AG04449 (cell line): ENCODE measurements around the gene MMRN2.
"Not testable (repeated sequence)": the region's sequence is repeated elsewhere in the genome, so short reads cannot be mapped to it uniquely, and the experiment has no call there.

Source experiments
- CTCF ChIA-PET: fragments of 350-600 bp; formaldehyde crosslinking; extraction: SDS; loops from one replicate; lab custom pipeline; 2021; ENCODE audit warnings: antibody characterized with exemption; lab: Yijun Ruan, JAX
- POLR2A ChIA-PET: fragments of 400-600, 350-600 bp; formaldehyde crosslinking; extraction: SDS; loops from one replicate; lab custom pipeline; 2020; ENCODE audit warnings: antibody characterized with exemption, inconsistent platforms; lab: Yijun Ruan, JAX
- DNase-seq: peaks from one replicate; pipeline ENCODE4 v3.0.0-alpha.2; 2010; ENCODE audit warnings: low read depth, low spot score
- H3K4me3 ChIP-seq: 2 replicates; pipeline ENCODE4 v1.5.1; 2011; ENCODE audit warnings: low read depth, mild to moderate bottlenecking, control low read depth, low read length
- CTCF ChIP-seq: IDR thresholded peaks from one replicate; pipeline ENCODE4 v1.5.1; 2011; ENCODE audit warnings: mild to moderate bottlenecking, moderate library complexity, low read length, control low read depth, inconsistent platforms; ENCODE audit not compliant: insufficient read depth; ENCODE audit errors: missing control alignments

MMRN2 gene

GRCh38 chr10:86943316-86944030 is 13.9 kb downstream of the MMRN2 start:
- DNase-seq = no peak
- CTCF ChIA-PET = interaction anchor here (0.8 to 17.4 kb wide), 10 partner anchors 12 to 543 kb away, joined by 3 to 171 read pairs (median 5); partner anchors contain the start of genes ADIRF, MMRN2 and SNCG
- POLR2A ChIA-PET = no interaction called here
- H3K4me3 ChIP-seq = no peak overlapping the region
- no peak for TF ChIP-seq CTCF

GRCh38 chr10:86942441-86943315 is 14.7 kb downstream of the MMRN2 start:
- ChIA-PET POLR2A (no interaction called here), CTCF (interaction anchor here (0.8 to 17.4 kb wide), 12 partner anchors 11 to 254 kb away, joined by 3 to 171 read pairs (median 5); partner anchors contain the start of genes ADIRF, MMRN2 and SNCG)
- no peak for TF ChIP-seq CTCF
- no peak overlapping the region for H3K4me3 ChIP-seq
- no peak for DNase-seq

- ChIA-PET CTCF (interaction anchor here (0.8 to 17.4 kb wide), 11 partner anchors 11 to 254 kb away, joined by 3 to 171 read pairs (median 5); partner anchors contain the start of genes ADIRF, MMRN2 and SNCG), POLR2A (no interaction called here)
- no peak for TF ChIP-seq CTCF
- DNase-seq = no peak
- no peak overlapping the region for H3K4me3 ChIP-seq
Measured at GRCh38 chr10:86941991-86942421, 15.4 kb downstream of the MMRN2 start.

- ChIA-PET CTCF (interaction anchor here (0.8 to 17.4 kb wide), 10 partner anchors 10 to 253 kb away, joined by 3 to 171 read pairs (median 5); partner anchors contain the start of genes ADIRF, MMRN2 and SNCG), POLR2A (no interaction called here)
- H3K4me3 ChIP-seq = no peak overlapping the region
- no peak for TF ChIP-seq CTCF
- no peak for DNase-seq
Measured at GRCh38 chr10:86941426-86941825, 16.0 kb downstream of the MMRN2 start.

- DNase-seq = no peak
- ChIA-PET CTCF (interaction anchor here (0.7 to 17.4 kb wide), 12 partner anchors 9 to 252 kb away, joined by 3 to 171 read pairs (median 5); partner anchors contain the start of genes ADIRF, MMRN2 and SNCG), POLR2A (no interaction called here)
- no peak overlapping the region for H3K4me3 ChIP-seq
- no peak for TF ChIP-seq CTCF
Measured at GRCh38 chr10:86940677-86941076, 16.7 kb downstream of the MMRN2 start.

- H3K4me3 ChIP-seq, DNase-seq, POLR2A ChIA-PET: not testable (repeated sequence)
- CTCF ChIA-PET = interaction anchor here (0.6 to 17.4 kb wide), 20 partner anchors 9 to 914 kb away, joined by 3 to 171 read pairs (median 4); partner anchors contain the start of genes ADIRF, MINPP1, MMRN2 and SNCG
Measured at GRCh38 chr10:86940076-86940475, 17.3 kb downstream of the MMRN2 start.
